LNCAP (cell line): Measurements from ENCODE around the gene ZFP62.

Source experiments
- TF ChIP-seq, protein P1 (sequence below): fragments of 450-650 bp; IDR thresholded peaks from 2 replicates; pipeline ENCODE4 v1.5.1; 2017; ENCODE audit warnings: mild to moderate bottlenecking

Gene ZFP62

DNA sequence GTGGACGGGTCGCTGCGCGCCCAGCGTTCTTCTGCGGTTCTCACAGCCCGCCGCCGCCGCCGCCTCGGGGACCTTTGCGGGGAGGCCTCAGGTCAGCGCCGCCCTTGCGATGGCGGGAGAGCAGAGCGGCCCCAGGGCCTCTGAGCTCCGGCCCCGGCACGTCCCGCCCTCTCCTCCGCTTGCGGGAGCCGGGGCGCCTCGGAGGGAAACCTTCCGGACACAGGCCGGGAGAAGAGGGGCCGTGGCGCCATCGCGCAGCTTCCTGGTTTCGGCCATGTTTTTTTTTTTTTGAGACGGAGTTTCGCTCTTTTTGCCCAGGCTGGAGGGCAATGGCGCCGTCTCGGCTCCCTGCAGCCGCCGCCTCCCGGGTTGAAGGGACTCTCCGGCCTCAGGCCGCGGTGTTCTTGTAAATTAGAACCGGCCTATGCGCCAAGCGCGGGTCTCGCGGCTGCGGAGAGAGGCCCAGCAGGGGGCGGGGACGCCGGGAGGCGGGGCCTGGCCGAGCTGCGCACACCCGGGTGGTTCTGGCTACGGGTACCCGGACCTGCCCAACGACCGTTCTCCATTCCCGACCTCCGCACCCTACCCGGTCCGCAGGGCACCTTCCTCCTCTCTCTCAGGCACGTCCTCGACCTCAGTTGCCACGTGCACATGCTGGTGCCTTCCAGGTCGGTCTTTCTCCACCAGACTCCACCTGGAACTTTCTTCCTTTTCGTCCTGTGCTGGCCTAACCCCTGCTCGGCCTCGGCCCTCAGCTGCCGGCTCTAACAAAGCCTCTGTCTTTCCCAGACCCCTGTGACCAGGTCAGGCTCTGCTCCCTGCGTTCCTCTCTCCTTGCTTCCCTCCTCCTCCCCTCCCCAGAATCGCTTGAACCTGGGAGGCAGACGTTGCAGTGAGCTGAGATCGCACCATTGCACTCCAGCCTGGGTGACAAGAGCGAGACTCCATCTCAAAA lies 29.7 kb downstream of the ZFP62 start:
- TF ChIP-seq, protein P1, sequence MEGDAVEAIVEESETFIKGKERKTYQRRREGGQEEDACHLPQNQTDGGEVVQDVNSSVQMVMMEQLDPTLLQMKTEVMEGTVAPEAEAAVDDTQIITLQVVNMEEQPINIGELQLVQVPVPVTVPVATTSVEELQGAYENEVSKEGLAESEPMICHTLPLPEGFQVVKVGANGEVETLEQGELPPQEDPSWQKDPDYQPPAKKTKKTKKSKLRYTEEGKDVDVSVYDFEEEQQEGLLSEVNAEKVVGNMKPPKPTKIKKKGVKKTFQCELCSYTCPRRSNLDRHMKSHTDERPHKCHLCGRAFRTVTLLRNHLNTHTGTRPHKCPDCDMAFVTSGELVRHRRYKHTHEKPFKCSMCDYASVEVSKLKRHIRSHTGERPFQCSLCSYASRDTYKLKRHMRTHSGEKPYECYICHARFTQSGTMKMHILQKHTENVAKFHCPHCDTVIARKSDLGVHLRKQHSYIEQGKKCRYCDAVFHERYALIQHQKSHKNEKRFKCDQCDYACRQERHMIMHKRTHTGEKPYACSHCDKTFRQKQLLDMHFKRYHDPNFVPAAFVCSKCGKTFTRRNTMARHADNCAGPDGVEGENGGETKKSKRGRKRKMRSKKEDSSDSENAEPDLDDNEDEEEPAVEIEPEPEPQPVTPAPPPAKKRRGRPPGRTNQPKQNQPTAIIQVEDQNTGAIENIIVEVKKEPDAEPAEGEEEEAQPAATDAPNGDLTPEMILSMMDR: 0 out of 2 replicates have a peak, but pooled peaks have one; percentile 10

DNA sequence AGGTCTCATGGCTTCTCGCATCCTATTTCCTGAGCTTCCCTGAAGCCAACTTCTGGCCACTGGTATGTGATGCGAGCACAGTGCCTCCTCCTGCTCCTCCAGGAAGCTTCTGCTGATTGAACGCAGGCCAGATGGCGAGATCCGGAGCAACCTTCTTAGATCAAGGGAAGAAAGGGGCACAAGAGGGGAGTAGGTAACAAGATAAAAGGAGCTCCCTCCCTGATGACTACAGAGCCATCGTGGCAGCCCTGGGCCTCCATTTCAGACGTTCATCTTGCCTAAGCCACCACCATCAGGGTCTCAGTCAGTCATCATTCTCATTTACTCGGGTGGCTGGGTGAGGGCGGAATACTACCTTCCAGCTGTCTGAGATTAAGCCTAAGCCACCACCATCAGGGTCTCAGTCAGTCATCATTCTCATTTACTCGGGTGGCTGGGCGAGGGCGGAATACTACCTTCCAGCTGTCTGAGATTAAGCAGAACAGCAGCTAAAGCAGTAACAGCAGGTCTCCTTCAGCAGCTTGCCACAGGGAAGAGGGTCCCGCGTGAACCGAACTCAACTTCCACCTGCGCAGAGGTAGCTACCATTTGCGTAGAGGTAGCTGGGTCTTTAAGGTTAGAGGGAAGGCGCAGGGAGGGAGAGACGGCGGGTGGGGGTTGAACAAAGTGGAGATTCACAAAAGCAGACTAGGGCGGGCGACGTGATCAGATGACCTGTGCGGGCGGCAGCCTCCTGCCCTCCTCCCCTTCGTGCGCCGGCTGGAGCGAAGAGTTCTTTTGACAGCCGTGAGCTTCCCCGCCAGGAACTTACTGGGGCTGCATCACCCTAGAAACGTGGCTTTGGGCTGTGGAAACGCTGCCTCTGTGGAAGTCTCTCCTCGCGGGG lies 30.6 kb downstream of the ZFP62 start:
- TF ChIP-seq, protein P1: no peak

DNA sequence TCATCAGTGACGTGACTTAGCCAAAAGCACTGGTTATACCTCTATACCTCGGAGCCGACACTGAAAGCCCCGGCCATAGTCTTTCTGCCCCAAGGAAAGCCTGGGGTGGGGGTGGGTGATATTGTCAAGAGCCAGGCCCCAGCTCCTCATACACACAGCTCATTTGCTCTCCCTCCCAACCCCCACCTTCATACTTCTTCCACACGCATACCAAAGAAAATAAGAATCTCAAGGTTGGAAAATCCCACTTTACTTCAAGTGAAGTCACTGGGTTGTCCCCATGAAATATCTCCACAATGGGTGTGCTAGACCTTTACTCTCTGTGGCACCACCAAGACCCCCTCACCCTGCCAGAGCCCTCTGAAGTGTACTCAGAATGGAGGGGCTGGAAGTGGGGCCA lies 31.4 kb downstream of the ZFP62 start:
- TF ChIP-seq, protein P1: no peak

DNA sequence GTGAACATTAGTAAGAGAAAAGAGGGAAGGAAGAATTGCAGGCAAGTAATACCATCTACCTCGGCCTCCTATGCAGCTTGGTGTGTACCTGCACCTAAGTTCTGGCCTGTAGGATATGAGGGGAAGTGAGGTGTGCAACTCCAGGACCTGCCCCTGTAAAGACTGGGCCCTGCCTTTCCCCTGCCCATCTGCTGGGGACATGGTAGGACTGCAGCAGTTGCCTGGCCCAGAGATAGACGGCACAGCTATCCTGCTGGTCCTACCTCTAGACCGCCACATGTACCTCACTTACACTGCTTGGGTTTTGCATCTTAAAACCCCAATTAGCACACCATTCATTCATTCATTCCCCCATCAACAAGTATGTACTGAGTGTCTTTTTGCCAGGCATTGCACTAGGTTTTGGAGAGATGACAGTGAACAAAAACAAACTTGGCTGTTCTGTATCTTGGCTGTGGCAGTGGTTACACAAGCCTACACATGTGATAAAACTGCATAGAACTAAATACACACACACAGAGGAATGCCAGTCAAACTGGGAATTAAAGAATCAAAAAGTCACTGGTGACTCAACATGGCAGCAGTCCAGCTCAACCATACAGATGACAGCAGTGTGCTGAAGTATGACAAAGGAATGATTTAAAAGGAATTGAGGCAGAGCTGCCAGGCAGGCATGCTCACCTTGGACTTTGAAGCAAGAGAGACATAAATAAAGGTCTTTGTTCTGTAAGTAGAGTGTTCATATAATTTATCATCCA lies 35.1 kb downstream of the ZFP62 start:
- TF ChIP-seq, protein P1: no peak

DNA sequence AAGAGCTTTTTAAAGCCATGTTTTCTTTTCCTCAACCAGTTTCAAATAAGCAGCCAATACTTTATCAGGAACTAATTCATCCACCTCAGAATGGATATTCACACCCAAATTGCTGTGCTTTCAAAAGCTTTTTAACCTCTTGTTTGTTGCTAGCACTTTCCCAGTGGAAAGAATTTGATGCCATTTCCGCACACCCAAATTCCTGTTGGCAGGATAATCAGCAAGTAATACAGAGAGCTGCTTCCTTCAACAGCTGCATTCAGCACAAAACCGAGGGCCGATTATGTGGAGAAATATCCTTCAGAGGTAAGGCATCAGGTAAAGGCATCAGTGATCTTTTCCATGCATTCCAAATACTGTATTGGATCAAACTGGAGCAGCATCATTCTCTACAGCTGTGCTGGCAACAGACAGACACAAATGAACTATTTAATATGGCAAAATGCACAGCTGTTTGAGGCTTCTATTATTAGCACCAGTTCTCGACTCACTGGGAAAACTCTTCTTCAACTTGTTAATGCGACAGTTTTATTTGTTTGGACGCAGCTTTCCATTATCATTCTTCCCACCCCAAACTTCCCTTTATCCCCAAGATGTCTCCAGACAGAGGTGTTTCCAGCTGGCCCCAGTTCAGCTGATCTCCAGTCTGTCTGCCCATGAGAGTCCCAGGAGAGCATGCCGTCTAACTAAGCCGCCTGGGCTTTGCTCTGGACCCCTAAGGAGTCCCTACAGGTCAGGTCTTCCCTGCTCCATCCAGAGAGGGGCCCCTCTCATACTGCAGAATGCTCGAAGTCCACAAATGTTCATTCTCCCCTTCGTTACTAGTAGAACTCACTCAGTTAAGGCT lies 36.2 kb downstream of the ZFP62 start:
- TF ChIP-seq, protein P1: no peak

DNA sequence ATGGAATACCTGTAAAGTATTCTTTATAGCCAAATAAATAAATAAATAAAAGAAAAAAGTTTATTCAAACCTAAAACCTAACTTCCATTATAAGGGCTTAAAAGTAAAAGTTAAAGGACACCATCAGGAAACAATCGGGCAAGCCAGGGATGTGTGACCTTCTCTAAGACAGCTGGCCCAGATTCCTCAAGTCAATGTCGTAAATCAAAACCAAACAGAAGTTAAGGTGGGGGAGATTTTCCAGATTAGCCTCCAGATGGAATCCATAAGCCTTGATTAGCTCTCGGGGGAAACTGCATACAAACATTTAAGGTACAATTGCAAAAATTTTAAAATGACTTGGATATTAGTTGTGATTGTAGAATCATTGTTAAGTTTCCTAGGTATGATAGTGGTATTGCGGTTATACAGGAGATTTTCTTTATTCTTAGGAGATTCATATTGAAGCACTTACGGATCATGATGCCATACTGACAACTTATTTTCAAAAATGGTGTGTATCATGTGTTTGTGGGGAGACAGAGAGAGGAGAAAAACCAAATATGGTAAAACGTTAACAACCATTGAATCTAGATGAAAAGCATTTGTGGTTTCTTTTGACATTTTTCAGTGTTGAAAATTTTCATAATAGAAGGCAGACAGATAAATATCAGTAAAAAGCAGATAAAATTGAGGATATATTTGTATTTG lies 37.0 kb downstream of the ZFP62 start:
- TF ChIP-seq, protein P1: no peak
